SK-N-SH (cell line): ENCODE results near the gene TASOR2. TPM values are rescaled to one million over a fixed set of nuclear protein-coding genes. Genes with fewer than 3 reads are reported as not detected.
A peak's percentile ranks its signal among the peaks of the same experiment; 100 is the strongest.

Experiments
- CTCF ChIA-PET: fragments of 300-600, 350-600 bp; formaldehyde crosslinking; extraction: SDS; loops from one replicate; lab custom pipeline; 2021; lab: Yijun Ruan, JAX
- POLR2A ChIA-PET: fragments of 350-600 bp; sonication (Branson Sonifier 250); formaldehyde crosslinking; extraction: SDS; loops from one replicate; lab custom pipeline; 2020; ENCODE audit warnings: antibody characterized with exemption, inconsistent platforms; lab: Yijun Ruan, JAX
- DNase-seq: peaks from one replicate; pipeline ENCODE4 v3.0.0; 2012
- H2AFZ ChIP-seq: fragments of 200-600 bp; sonication (generic); 2 replicates; pipeline ENCODE4 v1.8.1; 2016; ENCODE audit warnings: antibody characterized with exemption, mild to moderate bottlenecking, low read depth
- H3F3A ChIP-seq: fragments of 200-600 bp; sonication (generic); replicated peaks from 2 replicates; pipeline ENCODE3; 2016; ENCODE audit warnings: antibody characterized with exemption, mild to moderate bottlenecking; ENCODE audit not compliant: insufficient read depth
- H3K27ac ChIP-seq, 2 experiments: fragments of 200-500 bp in 1 of 2; fragments of 200-600 bp in 1 of 2; sonication (Bioruptor generic) in 1 of 2; sonication (generic), shearing (Covaris generic) in 1 of 2; 2 replicates each; pipeline versions ENCODE4 v1.5.1 to v1.6.1; 2014 to 2016; ENCODE audit warnings: low read depth in 2 of 2, inconsistent platforms in 1 of 2, low read length in 1 of 2, mild to moderate bottlenecking in 1 of 2, mixed read lengths in 1 of 2
- H3K27me3 ChIP-seq: fragments of 200-600 bp; sonication (generic), shearing (Covaris generic); 2 replicates; pipeline ENCODE4 v1.6.1; 2016; ENCODE audit warnings: mixed run types; ENCODE audit not compliant: insufficient read depth
- H3K36me3 ChIP-seq, 2 experiments: fragments of 200-500 bp in 1 of 2; fragments of 200-600 bp in 1 of 2; sonication (Bioruptor generic) in 1 of 2; sonication (generic) in 1 of 2; replicated peaks in 1 of 2; 2 replicates each; pipeline versions ENCODE3 to v1.5.1; 2014 to 2016; ENCODE audit warnings: low read length in 1 of 2, mild to moderate bottlenecking in 1 of 2; ENCODE audit not compliant: insufficient read depth in 2 of 2, control insufficient read depth in 1 of 2
- H3K4me1 ChIP-seq, 2 experiments: fragments of 200-500 bp in 1 of 2; fragments of 200-600 bp in 1 of 2; sonication (Bioruptor generic) in 1 of 2; sonication (generic), shearing (Covaris generic) in 1 of 2; 2 replicates each; pipeline versions ENCODE4 v1.5.1 to v1.6.1; 2014 to 2016; ENCODE audit warnings: low read depth in 1 of 2, low read length in 1 of 2, mixed run types in 1 of 2; ENCODE audit not compliant: insufficient read depth in 2 of 2, control insufficient read depth in 1 of 2
- H3K4me2 ChIP-seq: fragments of 200-600 bp; sonication (generic), shearing (Covaris generic); 2 replicates; pipeline ENCODE4 v1.6.1; 2017; ENCODE audit warnings: mixed run types
- H3K4me3 ChIP-seq, 2 experiments: fragments of 200-500 bp in 1 of 2; fragments of 200-600 bp in 1 of 2; sonication (Bioruptor generic) in 1 of 2; sonication (generic), shearing (Covaris generic) in 1 of 2; 2 replicates each; pipeline versions ENCODE4 v1.5.1 to v1.8.1; 2014 to 2016; ENCODE audit warnings: low read depth in 2 of 2, inconsistent platforms in 1 of 2, low read length in 1 of 2, mild to moderate bottlenecking in 1 of 2, mixed read lengths in 1 of 2, moderate library complexity in 1 of 2
- H3K79me2 ChIP-seq: fragments of 200-600 bp; sonication (generic); 2 replicates; pipeline ENCODE4 v1.8.1; 2017; ENCODE audit warnings: mild to moderate bottlenecking; ENCODE audit not compliant: insufficient read depth
- H3K9ac ChIP-seq: fragments of 200-600 bp; sonication (generic); 2 replicates; pipeline ENCODE4 v1.6.1; 2017; ENCODE audit warnings: mixed run types
- H3K9me2 ChIP-seq: fragments of 200-600 bp; sonication (generic); 2 replicates; pipeline ENCODE4 v1.6.1; 2017; ENCODE audit warnings: mixed run types
- H3K9me3 ChIP-seq: fragments of 200-600 bp; sonication (generic); 2 replicates; pipeline ENCODE4 v1.6.1; 2017; ENCODE audit warnings: mixed run types, mild to moderate bottlenecking, moderate library complexity
- H4K20me1 ChIP-seq: fragments of 200-600 bp; sonication (generic); 2 replicates; pipeline ENCODE4 v1.6.1; 2017; ENCODE audit warnings: mild to moderate bottlenecking, mixed run types; ENCODE audit not compliant: insufficient read depth
- CTCF ChIP-seq: fragments of 200-600 bp; sonication (generic); IDR thresholded peaks from 2 replicates; pipeline ENCODE4 v1.6.1; 2017; ENCODE audit warnings: antibody characterized with exemption, mild to moderate bottlenecking, moderate library complexity
- ELF1 ChIP-seq: IDR thresholded peaks from 2 replicates; pipeline ENCODE4 v1.4.0; 2012
- EZH2phosphoT487 ChIP-seq: fragments of 200-600 bp; sonication (generic); IDR thresholded peaks from 2 replicates; pipeline ENCODE4 v1.6.1; 2017; ENCODE audit warnings: low read depth, mixed run types, mild to moderate bottlenecking, antibody characterized with exemption, moderate library complexity, borderline replicate concordance
- FOXJ3 ChIP-seq: sonication (generic); formaldehyde crosslinking; IDR thresholded peaks from 2 replicates; pipeline ENCODE4 v1.5.1; 2020; ENCODE audit warnings: mild to moderate bottlenecking, missing genetic modification reagents
- MEF2A ChIP-seq: IDR thresholded peaks from 2 replicates; pipeline ENCODE4 v1.4.0; 2012; ENCODE audit warnings: low read depth, borderline replicate concordance
- NRF1 ChIP-seq: IDR thresholded peaks from 2 replicates; pipeline ENCODE4 v1.6.1; 2012; ENCODE audit warnings: low read depth, mild to moderate bottlenecking, low read length
- PBX3 ChIP-seq: IDR thresholded peaks from 2 replicates; pipeline ENCODE4; 2012
- RAD21 ChIP-seq: IDR thresholded peaks from 2 replicates; pipeline ENCODE4 v1.6.1; 2012; ENCODE audit warnings: mild to moderate bottlenecking, low read length
- RCOR1 ChIP-seq: fragments of 150-350 bp; IDR thresholded peaks from 2 replicates; pipeline ENCODE4 v1.6.1; 2017; ENCODE audit warnings: antibody characterized with exemption, low read length
- TEAD4 ChIP-seq: IDR thresholded peaks from 2 replicates; pipeline ENCODE4 v1.4.0; 2012; ENCODE audit warnings: mild to moderate bottlenecking, borderline replicate concordance; ENCODE audit not compliant: insufficient read depth
- USF1 ChIP-seq: IDR thresholded peaks from 2 replicates; pipeline ENCODE4 v1.4.0; 2012; ENCODE audit warnings: low read depth, borderline replicate concordance
- ZBTB33 ChIP-seq: IDR thresholded peaks from 2 replicates; pipeline ENCODE4 v1.4.0; 2012; ENCODE audit warnings: low read depth, borderline replicate concordance
- WGBS: methylation state at CpG from one replicate; pipeline ENCODE4 v1.1.6; 2017; ENCODE audit warnings: low lambda C conversion rate; 5-methylcytosine and 5-hydroxymethylcytosine counted together
- polyA plus RNA-seq, 3 experiments: library from polyadenylated mRNA; depleted of rRNA; stranded (reverse); fragments of >200 nt; gene quantifications; 2 replicates each; pipeline ENCODE4 v1.2.3, GENCODE V29; 2012

The TASOR2 gene
- polyA plus RNA-seq, 1 of the 3 experiments (the other 2 are of a cell fraction): 21.2 TPM

- H3K4me3 ChIP-seq: no peak overlapping the region
- no peak overlapping the region for H2AFZ ChIP-seq
- H3K9ac ChIP-seq: no peak overlapping the region
- H3K9me3 ChIP-seq: no peaks in the 10 kb centered on the region
- POLR2A ChIA-PET: no interaction called here
- H3K4me2 ChIP-seq: no peak overlapping the region
- 72% methylated on average over 3 of the region's 3 CpGs for WGBS
- H3K9me2 ChIP-seq: no peaks in the 10 kb centered on the region
- H3K27me3 ChIP-seq: no peaks in the 10 kb centered on the region
- no peaks in the 10 kb centered on the region for H3F3A ChIP-seq
- no peaks in the 10 kb centered on the region for H3K36me3 ChIP-seq
- H4K20me1 ChIP-seq: no peaks in the 10 kb centered on the region
- H3K79me2 ChIP-seq: no peaks in the 10 kb centered on the region
- no peak for DNase-seq
- no peak overlapping the region for H3K27ac ChIP-seq
- TF ChIP-seq RAD21: no peak
- no peak for TF ChIP-seq USF1
- no peak for TF ChIP-seq FOXJ3
- TF ChIP-seq NRF1: no peak
- no peak for TF ChIP-seq RCOR1
- no peak for TF ChIP-seq ELF1
- TF ChIP-seq EZH2phosphoT487: no peak
- no peak for TF ChIP-seq MEF2A
- TF ChIP-seq ZBTB33: no peak
- TF ChIP-seq TEAD4: no peak
- TF ChIP-seq PBX3: no peak
- H3K4me1 ChIP-seq: peaks cover 2% of the 10 kb centered on the region in 2 experiments; a peak in 2 of 4 replicates
- CTCF ChIA-PET: no interaction called here
Observed at GRCh38 chr10:5679037-5679435, 5.6 kb upstream of the TASOR2 start.

GRCh38 chr10:5679606-5680005, 5.0 kb upstream of the TASOR2 start:
- ChIA-PET CTCF (no interaction called here), POLR2A (no interaction called here)
- no peaks in the 10 kb centered on the region for H3K9me2 ChIP-seq
- H4K20me1 ChIP-seq: no peaks in the 10 kb centered on the region
- H3K36me3 ChIP-seq: no peaks in the 10 kb centered on the region
- no peaks in the 10 kb centered on the region for H3F3A ChIP-seq
- H3K4me3 ChIP-seq: no peak overlapping the region
- no peak overlapping the region for H3K4me2 ChIP-seq
- no peak overlapping the region for H2AFZ ChIP-seq
- no peak overlapping the region for H3K27ac ChIP-seq
- H3K27me3 ChIP-seq: no peaks in the 10 kb centered on the region
- H3K4me1 ChIP-seq: peaks cover 4 to 5% of the 10 kb centered on the region in 2 experiments; a peak in 3 of 4 replicates
- H3K79me2 ChIP-seq: no peaks in the 10 kb centered on the region
- TF ChIP-seq RAD21: no peak
- TF ChIP-seq CTCF: peak; percentile 28; the same call in 1 of the 2 replicates
- no peaks in the 10 kb centered on the region for H3K9me3 ChIP-seq
- WGBS: 72% methylated on average over 2 of the region's 2 CpGs
- no peak overlapping the region for H3K9ac ChIP-seq
- DNase-seq: no peak
